NB4 (cell line): Measurements from ENCODE around the gene RHEBL1.

Experiments used
- CTCF ChIP-seq: IDR thresholded peaks from one replicate; pipeline ENCODE4 v1.5.1; 2012; ENCODE audit warnings: low read depth, low read length
- MAX ChIP-seq: IDR thresholded peaks from 2 replicates; pipeline ENCODE4 v1.6.1; 2011; ENCODE audit warnings: low read depth, low read length
- POLR2A ChIP-seq: IDR thresholded peaks from 2 replicates; pipeline ENCODE4 v1.6.1; 2011; ENCODE audit warnings: mild to moderate bottlenecking; ENCODE audit not compliant: insufficient read length; ENCODE audit errors: extremely low read depth

DNA sequence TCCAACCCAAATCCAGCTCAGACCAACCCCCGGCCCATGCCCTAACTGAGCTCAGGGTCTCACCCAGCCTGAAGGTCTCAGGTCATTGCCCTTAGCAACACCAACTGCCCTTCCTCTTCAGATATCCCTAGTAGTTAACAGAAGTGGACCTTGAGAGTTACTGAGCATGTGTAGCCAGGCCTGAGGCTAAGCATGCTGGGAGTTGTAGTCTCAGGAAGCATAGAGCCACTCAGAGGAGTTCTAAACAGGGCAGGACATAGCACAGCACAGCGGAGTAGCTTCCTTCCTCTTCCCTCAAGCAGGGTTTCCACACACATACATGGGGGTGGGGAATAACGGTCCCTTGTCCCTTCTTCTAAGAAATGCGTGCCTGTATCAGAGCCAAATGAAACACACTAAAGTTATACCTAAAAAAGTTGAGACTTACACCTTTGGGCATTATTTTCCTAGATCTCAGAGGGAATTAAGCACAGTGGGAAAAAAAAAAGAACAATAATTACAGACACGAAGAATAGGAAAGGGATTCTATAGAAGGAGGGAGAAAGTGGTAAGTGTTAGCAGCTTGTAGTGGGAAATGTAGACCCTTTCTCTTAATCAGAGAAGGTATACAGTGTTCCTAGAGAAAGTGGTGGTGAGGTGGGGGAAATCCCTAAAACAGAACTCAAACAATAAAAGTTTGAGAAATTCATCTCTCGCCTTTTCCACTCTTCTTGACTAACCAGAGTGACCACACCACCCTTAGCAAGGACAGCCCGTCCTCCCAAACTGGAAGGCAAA lies 13.6 kb downstream of the RHEBL1 start:
- TF ChIP-seq CTCF = no peak
- peak; percentile 65 for TF ChIP-seq MAX
- TF ChIP-seq POLR2A = peak; percentile 60
